Measurements from ENCODE around the gene ENPP3.

DNA sequence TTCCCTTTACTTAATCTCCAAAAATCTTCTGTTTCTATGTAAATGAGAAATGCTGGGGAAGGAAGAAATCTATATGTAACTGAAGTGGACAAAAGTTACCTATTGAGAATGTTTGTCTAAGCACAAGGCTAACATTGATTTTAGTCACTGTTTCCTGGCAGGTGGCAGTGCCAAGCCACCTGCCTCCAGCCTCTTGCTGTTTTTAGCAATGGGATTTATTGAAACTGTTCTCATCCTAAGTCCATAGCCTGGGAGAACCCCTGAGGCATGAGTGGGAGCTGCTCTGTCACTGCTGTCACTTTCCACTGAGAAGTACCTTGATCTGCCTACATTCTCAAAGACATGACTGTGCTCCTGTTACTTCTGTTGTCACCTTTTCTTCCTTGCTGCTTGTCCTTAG lies 14.7 kb downstream of the ENPP3 start:
- TF ChIP-seq, protein P1, sequence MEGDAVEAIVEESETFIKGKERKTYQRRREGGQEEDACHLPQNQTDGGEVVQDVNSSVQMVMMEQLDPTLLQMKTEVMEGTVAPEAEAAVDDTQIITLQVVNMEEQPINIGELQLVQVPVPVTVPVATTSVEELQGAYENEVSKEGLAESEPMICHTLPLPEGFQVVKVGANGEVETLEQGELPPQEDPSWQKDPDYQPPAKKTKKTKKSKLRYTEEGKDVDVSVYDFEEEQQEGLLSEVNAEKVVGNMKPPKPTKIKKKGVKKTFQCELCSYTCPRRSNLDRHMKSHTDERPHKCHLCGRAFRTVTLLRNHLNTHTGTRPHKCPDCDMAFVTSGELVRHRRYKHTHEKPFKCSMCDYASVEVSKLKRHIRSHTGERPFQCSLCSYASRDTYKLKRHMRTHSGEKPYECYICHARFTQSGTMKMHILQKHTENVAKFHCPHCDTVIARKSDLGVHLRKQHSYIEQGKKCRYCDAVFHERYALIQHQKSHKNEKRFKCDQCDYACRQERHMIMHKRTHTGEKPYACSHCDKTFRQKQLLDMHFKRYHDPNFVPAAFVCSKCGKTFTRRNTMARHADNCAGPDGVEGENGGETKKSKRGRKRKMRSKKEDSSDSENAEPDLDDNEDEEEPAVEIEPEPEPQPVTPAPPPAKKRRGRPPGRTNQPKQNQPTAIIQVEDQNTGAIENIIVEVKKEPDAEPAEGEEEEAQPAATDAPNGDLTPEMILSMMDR (IDR thresholded peaks at IDR 0.05; ENCODE audit: low read depth, low read length, poor library complexity, severe bottlenecking): no peak
- TF ChIP-seq EZH2phosphoT487 (IDR thresholded peaks at IDR 0.05; ENCODE audit: borderline replicate concordance, low read length): no peak
